ENCODE results near the gene NCCRP1. TPM values are rescaled to one million over a fixed set of nuclear protein-coding genes. Genes with fewer than 3 reads are reported as not detected.

NCCRP1 gene
- total RNA-seq, 2 experiments from 2014 or later, result not detected

GRCh38 chr19:39205449-39205764, 8.6 kb downstream of the NCCRP1 start:
- CTCF ChIA-PET (ENCODE audit: unreplicated experiment), result no interaction called here
- no peaks in the 10 kb centered on the region for H3K36me3 ChIP-seq (ENCODE audit: insufficient read depth, low read length)
- H3K4me1 ChIP-seq (ENCODE audit: insufficient read depth, low read length, poor library complexity, severe bottlenecking), result no peaks in the 10 kb centered on the region
- H2AFZ ChIP-seq (ENCODE audit: low read length), result no peak overlapping the region
- no peak overlapping the region for H3K4me3 ChIP-seq (ENCODE audit: low read depth, low read length, poor library complexity, severe bottlenecking)
- H3K9me2 ChIP-seq (ENCODE audit: insufficient read depth, low read length), result no peaks in the 10 kb centered on the region
- H3K4me2 ChIP-seq (ENCODE audit: low read length), result no peak overlapping the region
- POLR2A ChIA-PET, result no interaction called here
- no peak for DNase-seq (ENCODE audit: low spot score)
- TF ChIP-seq EZH2phosphoT487 (IDR thresholded peaks at IDR 0.05; ENCODE audit: borderline replicate concordance, low read depth, low read length) (no peak), CTCF (conservative IDR thresholded peaks at IDR 0.05; ENCODE audit: low read length) (no peak)
- no TSS peak for BruUV-seq (replicated peaks)
- intact Hi-C loops (cut with micrococcal nuclease; ENCODE audit: unreplicated experiment), result no loop called here
- H3K9me3 ChIP-seq (ENCODE audit: low read length), result no peaks in the 10 kb centered on the region
- no peaks in the 10 kb centered on the region for H4K20me1 ChIP-seq (ENCODE audit: insufficient read depth, low read length)
- H3K27ac ChIP-seq (ENCODE audit: low read depth, low read length, poor library complexity, severe bottlenecking), result no peak overlapping the region
- H3K79me2 ChIP-seq (ENCODE audit: insufficient read depth, low read depth, low read length), result no peaks in the 10 kb centered on the region

- ChIA-PET POLR2A (no interaction called here), CTCF (ENCODE audit: unreplicated experiment) (no interaction called here)
- Histone ChIP-seq H3K27ac (ENCODE audit: low read depth, low read length, poor library complexity, severe bottlenecking) (no peak overlapping the region), H3K9me2 (ENCODE audit: insufficient read depth, low read length) (no peaks in the 10 kb centered on the region), H3K36me3 (ENCODE audit: insufficient read depth, low read length) (no peaks in the 10 kb centered on the region), H3K79me2 (ENCODE audit: insufficient read depth, low read depth, low read length) (no peaks in the 10 kb centered on the region), H3K4me1 (ENCODE audit: insufficient read depth, low read length, poor library complexity, severe bottlenecking) (no peaks in the 10 kb centered on the region), H2AFZ (ENCODE audit: low read length) (no peak overlapping the region), H3K4me2 (ENCODE audit: low read length) (no peak overlapping the region), H3K9me3 (ENCODE audit: low read length) (no peaks in the 10 kb centered on the region), H3K4me3 (ENCODE audit: low read depth, low read length, poor library complexity, severe bottlenecking) (no peak overlapping the region), H4K20me1 (ENCODE audit: insufficient read depth, low read length) (no peaks in the 10 kb centered on the region)
- no TSS peak for BruUV-seq (replicated peaks)
- no peak for DNase-seq (ENCODE audit: low spot score)
- intact Hi-C loops (cut with micrococcal nuclease; ENCODE audit: unreplicated experiment), result no loop called here
- TF ChIP-seq CTCF (conservative IDR thresholded peaks at IDR 0.05; ENCODE audit: low read length), result no peak
- no peak for TF ChIP-seq EZH2phosphoT487 (IDR thresholded peaks at IDR 0.05; ENCODE audit: borderline replicate concordance, low read depth, low read length)
These were observed 9.4 kb downstream of the NCCRP1 start for GRCh38 chr19:39206122-39206521.

GRCh38 chr19:39207293-39207836, 10.6 kb downstream of the NCCRP1 start:
- H3K4me1 ChIP-seq (ENCODE audit: insufficient read depth, low read length, poor library complexity, severe bottlenecking), result no peaks in the 10 kb centered on the region
- H3K79me2 ChIP-seq (ENCODE audit: insufficient read depth, low read depth, low read length), result no peaks in the 10 kb centered on the region
- no TSS peak for BruUV-seq (replicated peaks)
- no peaks in the 10 kb centered on the region for H3K9me3 ChIP-seq (ENCODE audit: low read length)
- H3K4me2 ChIP-seq (ENCODE audit: low read length), result no peak overlapping the region
- no peak overlapping the region for H3K4me3 ChIP-seq (ENCODE audit: low read depth, low read length, poor library complexity, severe bottlenecking)
- ChIA-PET CTCF (ENCODE audit: unreplicated experiment) (no interaction called here), POLR2A (interaction anchor here (0.6 to 0.7 kb wide), 3 partner anchors 52 to 129 kb away, joined by 4 to 5 read pairs (median 4); no protein-coding TSS in a partner anchor)
- TF ChIP-seq CTCF (conservative IDR thresholded peaks at IDR 0.05; ENCODE audit: low read length) (no peak), EZH2phosphoT487 (IDR thresholded peaks at IDR 0.05; ENCODE audit: borderline replicate concordance, low read depth, low read length) (no peak)
- no peak overlapping the region for H3K27ac ChIP-seq (ENCODE audit: low read depth, low read length, poor library complexity, severe bottlenecking)
- intact Hi-C loops (cut with micrococcal nuclease; ENCODE audit: unreplicated experiment), result no loop called here
- H4K20me1 ChIP-seq (ENCODE audit: insufficient read depth, low read length), result no peaks in the 10 kb centered on the region
- no peaks in the 10 kb centered on the region for H3K36me3 ChIP-seq (ENCODE audit: insufficient read depth, low read length)
- DNase-seq (ENCODE audit: low spot score), result no peak
- no peaks in the 10 kb centered on the region for H3K9me2 ChIP-seq (ENCODE audit: insufficient read depth, low read length)
- no peak overlapping the region for H2AFZ ChIP-seq (ENCODE audit: low read length)
